HepG2 (cell line): Measurements from ENCODE around the gene C9orf78. TPM values are rescaled to one million over a fixed set of nuclear protein-coding genes. Genes with fewer than 3 reads are reported as not detected.
A peak's percentile ranks its signal among the peaks of the same experiment; 100 is the strongest.

Experiments
- AKAP8 ChIP-seq: sonication (generic); formaldehyde crosslinking; IDR thresholded peaks from 2 replicates; pipeline ENCODE4 v1.5.1; 2020; ENCODE audit warnings: mild to moderate bottlenecking, missing genetic modification reagents
- CENPX ChIP-seq: sonication (generic); formaldehyde crosslinking; IDR thresholded peaks from 2 replicates; pipeline ENCODE4 v1.9.0; 2021; ENCODE audit warnings: mild to moderate bottlenecking, missing genetic modification reagents, moderate library complexity
- ETV6 ChIP-seq: sonication (generic); formaldehyde crosslinking; conservative IDR thresholded peaks from 2 replicates; pipeline ENCODE4 v1.4.0; 2020; ENCODE audit warnings: missing genetic modification reagents
- FOXA3 ChIP-seq: IDR thresholded peaks from 2 replicates; pipeline ENCODE4 v1.6.1; 2016; ENCODE audit warnings: missing genetic modification reagents, missing compliant biosample characterization
- GPN1 ChIP-seq: sonication (generic); formaldehyde crosslinking; IDR thresholded peaks from 2 replicates; pipeline ENCODE4 v1.5.1; 2020; ENCODE audit warnings: missing genetic modification reagents, borderline replicate concordance
- GTF3A ChIP-seq: sonication (generic); formaldehyde crosslinking; conservative IDR thresholded peaks from 2 replicates; pipeline ENCODE4 v1.4.0; 2020; ENCODE audit warnings: mild to moderate bottlenecking, missing genetic modification reagents
- HNF4A ChIP-seq: sonication (generic); formaldehyde crosslinking; IDR thresholded peaks from 2 replicates; pipeline ENCODE4 v1.4.0; 2020; ENCODE audit warnings: missing genetic modification reagents
- ISX ChIP-seq: sonication (generic); formaldehyde crosslinking; conservative IDR thresholded peaks from 2 replicates; pipeline ENCODE4 v1.5.0; 2020; ENCODE audit warnings: missing genetic modification reagents
- MLLT10 ChIP-seq: sonication (generic); formaldehyde crosslinking; IDR thresholded peaks from 2 replicates; pipeline ENCODE4 v1.4.0; 2020; ENCODE audit warnings: missing genetic modification reagents
- U2AF2 ChIP-seq: fragments of 200-400 bp; formaldehyde crosslinking; IDR thresholded peaks from 2 replicates; pipeline ENCODE4 v1.6.1; 2017; ENCODE audit warnings: low read depth, mild to moderate bottlenecking, low read length
- ZNF17 ChIP-seq: sonication (generic); formaldehyde crosslinking; IDR thresholded peaks from 2 replicates; pipeline ENCODE4 v1.5.0; 2020; ENCODE audit warnings: mild to moderate bottlenecking, missing genetic modification reagents
- ZNF207 ChIP-seq: fragments of 450-650 bp; IDR thresholded peaks from 2 replicates; pipeline ENCODE4 v1.6.1; 2016; ENCODE audit warnings: antibody characterized with exemption, borderline replicate concordance
- ZNF234 ChIP-seq: sonication (generic); formaldehyde crosslinking; conservative IDR thresholded peaks from 2 replicates; pipeline ENCODE4 v1.5.1; 2020; ENCODE audit warnings: mild to moderate bottlenecking, missing genetic modification reagents
- ZNF335 ChIP-seq: sonication (generic); formaldehyde crosslinking; IDR thresholded peaks from 2 replicates; pipeline ENCODE4 v1.4.0; 2020; ENCODE audit warnings: missing genetic modification reagents
- ZNF589 ChIP-seq: sonication (generic); formaldehyde crosslinking; conservative IDR thresholded peaks from 2 replicates; pipeline ENCODE4 v1.8.0; 2022; ENCODE audit warnings: mild to moderate bottlenecking, moderate library complexity, missing genetic modification reagents
- ZSCAN30 ChIP-seq: sonication (generic); formaldehyde crosslinking; IDR thresholded peaks from 2 replicates; pipeline ENCODE4 v1.5.0; 2020; ENCODE audit warnings: mild to moderate bottlenecking, missing genetic modification reagents
- polyA plus RNA-seq, 8 experiments: library from polyadenylated mRNA; depleted of rRNA in 3 of 8; stranded (reverse) in 7 of 8; unstranded in 1 of 8; fragments of >200 nt; fragmentation: Illumina TruSeq in 4 of 8; extraction: Trizol in 4 of 8; gene quantifications; 2 replicates each; pipeline versions ENCODE4 v1.2.1 to v1.2.3, GENCODE V29; 2011 to 2016; ENCODE audit warnings: low read depth in 4 of 8, missing spikeins in 1 of 8, mixed read lengths in 1 of 8; ENCODE audit not compliant: insufficient read depth in 1 of 8
- total RNA-seq, 5 experiments: library from RNA; depleted of rRNA; stranded (reverse); fragments of >200 nt; fragmentation: Illumina TruSeq; extraction: Trizol; gene quantifications; 2 replicates each; pipeline ENCODE4 v1.2.3, GENCODE V29; 2016; ENCODE audit warnings: low read depth in 1 of 5
- TF ChIP-seq, protein P1 (sequence below): sonication (generic); formaldehyde crosslinking; IDR thresholded peaks from 2 replicates; pipeline ENCODE4 v1.4.0; 2020; ENCODE audit warnings: missing genetic modification reagents
- TF ChIP-seq, protein P2 (sequence below): sonication (generic); formaldehyde crosslinking; IDR thresholded peaks from 2 replicates; pipeline ENCODE4 v1.9.0; 2021; ENCODE audit warnings: missing genetic modification reagents, borderline replicate concordance
- TF ChIP-seq, protein P3 (sequence below): sonication (generic); formaldehyde crosslinking; IDR thresholded peaks from 2 replicates; pipeline ENCODE4 v1.5.0; 2020; ENCODE audit warnings: missing genetic modification reagents, mild to moderate bottlenecking, borderline replicate concordance
- TF ChIP-seq, protein P4 (sequence below): sonication (generic); formaldehyde crosslinking; IDR thresholded peaks from 2 replicates; pipeline ENCODE4 v1.9.0; 2021; ENCODE audit warnings: mild to moderate bottlenecking, missing genetic modification reagents

Gene C9orf78
- total and polyA plus RNA-seq, 2 of the 13 experiments (the other 11 are each of a cell fraction or from before 2014, with no cell fraction given): 18.4 to 35.5 TPM

DNA sequence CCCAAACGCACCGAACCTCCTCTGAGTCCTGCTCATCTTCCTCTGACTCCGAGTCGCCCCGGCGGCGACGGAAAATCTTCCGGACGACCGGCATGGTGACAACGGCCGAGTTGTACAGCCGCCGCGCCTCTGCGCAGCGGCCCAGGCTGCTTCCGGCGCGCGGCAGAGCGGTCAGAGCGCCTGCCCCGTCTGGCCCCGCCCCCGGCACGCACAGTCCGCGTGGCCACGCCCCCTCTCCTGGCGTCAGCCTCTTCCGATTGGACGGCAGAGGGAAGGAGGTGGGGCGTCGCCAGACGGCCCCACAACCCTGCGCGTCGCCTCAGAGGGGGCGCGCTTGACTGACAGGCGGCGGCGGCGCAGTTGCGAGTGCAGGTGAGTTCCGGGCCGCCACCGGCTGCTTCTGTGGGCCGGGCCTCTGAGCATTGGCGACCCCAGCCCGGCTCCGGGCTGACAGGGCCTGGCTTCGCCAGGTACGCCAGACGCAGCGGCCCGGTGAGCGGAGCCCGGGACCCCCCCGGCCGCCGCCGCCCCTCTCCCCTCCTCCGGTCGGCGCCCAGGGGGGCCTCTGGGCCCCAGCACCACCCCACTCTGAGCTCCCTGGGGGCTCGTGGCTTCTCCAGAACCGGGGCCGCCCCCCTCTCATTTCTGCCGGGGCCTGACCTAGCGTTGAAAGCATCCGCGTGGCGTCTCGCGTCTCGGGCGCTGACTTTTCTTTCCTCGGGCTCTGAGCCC, at the start of gene C9orf78, which contains the start of gene USP20 (continued):
- TF ChIP-seq, protein P1, sequence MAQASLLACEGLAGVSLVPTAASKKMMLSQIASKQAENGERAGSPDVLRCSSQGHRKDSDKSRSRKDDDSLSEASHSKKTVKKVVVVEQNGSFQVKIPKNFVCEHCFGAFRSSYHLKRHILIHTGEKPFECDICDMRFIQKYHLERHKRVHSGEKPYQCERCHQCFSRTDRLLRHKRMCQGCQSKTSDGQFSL (CRISPR knock-in tag): 0 out of 2 replicates have a peak, but pooled peaks have one; percentile 32
- no peak for TF ChIP-seq ZNF234 (CRISPR knock-in tag)
- no peak for TF ChIP-seq GPN1 (CRISPR knock-in tag)
- TF ChIP-seq FOXA3 (CRISPR knock-in tag): peak; percentile 27; the same call in 1 of the 2 replicates
- no peak for TF ChIP-seq ZNF589 (CRISPR knock-in tag)
- TF ChIP-seq AKAP8 (CRISPR knock-in tag): no peak
- no peak for TF ChIP-seq CENPX (CRISPR knock-in tag)
- TF ChIP-seq GTF3A (CRISPR knock-in tag): no peak
- no peak for TF ChIP-seq ZNF17 (CRISPR knock-in tag)
- no peak for TF ChIP-seq ZSCAN30
- TF ChIP-seq, protein P2, sequence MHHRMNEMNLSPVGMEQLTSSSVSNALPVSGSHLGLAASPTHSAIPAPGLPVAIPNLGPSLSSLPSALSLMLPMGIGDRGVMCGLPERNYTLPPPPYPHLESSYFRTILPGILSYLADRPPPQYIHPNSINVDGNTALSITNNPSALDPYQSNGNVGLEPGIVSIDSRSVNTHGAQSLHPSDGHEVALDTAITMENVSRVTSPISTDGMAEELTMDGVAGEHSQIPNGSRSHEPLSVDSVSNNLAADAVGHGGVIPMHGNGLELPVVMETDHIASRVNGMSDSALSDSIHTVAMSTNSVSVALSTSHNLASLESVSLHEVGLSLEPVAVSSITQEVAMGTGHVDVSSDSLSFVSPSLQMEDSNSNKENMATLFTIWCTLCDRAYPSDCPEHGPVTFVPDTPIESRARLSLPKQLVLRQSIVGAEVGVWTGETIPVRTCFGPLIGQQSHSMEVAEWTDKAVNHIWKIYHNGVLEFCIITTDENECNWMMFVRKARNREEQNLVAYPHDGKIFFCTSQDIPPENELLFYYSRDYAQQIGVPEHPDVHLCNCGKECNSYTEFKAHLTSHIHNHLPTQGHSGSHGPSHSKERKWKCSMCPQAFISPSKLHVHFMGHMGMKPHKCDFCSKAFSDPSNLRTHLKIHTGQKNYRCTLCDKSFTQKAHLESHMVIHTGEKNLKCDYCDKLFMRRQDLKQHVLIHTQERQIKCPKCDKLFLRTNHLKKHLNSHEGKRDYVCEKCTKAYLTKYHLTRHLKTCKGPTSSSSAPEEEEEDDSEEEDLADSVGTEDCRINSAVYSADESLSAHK (CRISPR knock-in tag): no peak
- no peak for TF ChIP-seq ZNF207
- TF ChIP-seq, protein P3, sequence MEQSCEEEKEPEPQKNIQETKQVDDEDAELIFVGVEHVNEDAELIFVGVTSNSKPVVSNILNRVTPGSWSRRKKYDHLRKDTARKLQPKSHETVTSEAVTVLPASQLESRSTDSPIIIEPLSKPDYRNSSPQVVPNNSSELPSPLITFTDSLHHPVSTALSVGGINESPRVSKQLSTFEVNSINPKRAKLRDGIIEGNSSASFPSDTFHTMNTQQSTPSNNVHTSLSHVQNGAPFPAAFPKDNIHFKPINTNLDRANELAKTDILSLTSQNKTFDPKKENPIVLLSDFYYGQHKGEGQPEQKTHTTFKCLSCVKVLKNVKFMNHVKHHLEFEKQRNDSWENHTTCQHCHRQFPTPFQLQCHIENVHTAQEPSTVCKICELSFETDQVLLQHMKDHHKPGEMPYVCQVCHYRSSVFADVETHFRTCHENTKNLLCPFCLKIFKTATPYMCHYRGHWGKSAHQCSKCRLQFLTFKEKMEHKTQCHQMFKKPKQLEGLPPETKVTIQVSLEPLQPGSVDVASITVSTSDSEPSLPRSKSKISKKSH (CRISPR knock-in tag): no peak
- TF ChIP-seq U2AF2: no peak
- TF ChIP-seq, protein P4, sequence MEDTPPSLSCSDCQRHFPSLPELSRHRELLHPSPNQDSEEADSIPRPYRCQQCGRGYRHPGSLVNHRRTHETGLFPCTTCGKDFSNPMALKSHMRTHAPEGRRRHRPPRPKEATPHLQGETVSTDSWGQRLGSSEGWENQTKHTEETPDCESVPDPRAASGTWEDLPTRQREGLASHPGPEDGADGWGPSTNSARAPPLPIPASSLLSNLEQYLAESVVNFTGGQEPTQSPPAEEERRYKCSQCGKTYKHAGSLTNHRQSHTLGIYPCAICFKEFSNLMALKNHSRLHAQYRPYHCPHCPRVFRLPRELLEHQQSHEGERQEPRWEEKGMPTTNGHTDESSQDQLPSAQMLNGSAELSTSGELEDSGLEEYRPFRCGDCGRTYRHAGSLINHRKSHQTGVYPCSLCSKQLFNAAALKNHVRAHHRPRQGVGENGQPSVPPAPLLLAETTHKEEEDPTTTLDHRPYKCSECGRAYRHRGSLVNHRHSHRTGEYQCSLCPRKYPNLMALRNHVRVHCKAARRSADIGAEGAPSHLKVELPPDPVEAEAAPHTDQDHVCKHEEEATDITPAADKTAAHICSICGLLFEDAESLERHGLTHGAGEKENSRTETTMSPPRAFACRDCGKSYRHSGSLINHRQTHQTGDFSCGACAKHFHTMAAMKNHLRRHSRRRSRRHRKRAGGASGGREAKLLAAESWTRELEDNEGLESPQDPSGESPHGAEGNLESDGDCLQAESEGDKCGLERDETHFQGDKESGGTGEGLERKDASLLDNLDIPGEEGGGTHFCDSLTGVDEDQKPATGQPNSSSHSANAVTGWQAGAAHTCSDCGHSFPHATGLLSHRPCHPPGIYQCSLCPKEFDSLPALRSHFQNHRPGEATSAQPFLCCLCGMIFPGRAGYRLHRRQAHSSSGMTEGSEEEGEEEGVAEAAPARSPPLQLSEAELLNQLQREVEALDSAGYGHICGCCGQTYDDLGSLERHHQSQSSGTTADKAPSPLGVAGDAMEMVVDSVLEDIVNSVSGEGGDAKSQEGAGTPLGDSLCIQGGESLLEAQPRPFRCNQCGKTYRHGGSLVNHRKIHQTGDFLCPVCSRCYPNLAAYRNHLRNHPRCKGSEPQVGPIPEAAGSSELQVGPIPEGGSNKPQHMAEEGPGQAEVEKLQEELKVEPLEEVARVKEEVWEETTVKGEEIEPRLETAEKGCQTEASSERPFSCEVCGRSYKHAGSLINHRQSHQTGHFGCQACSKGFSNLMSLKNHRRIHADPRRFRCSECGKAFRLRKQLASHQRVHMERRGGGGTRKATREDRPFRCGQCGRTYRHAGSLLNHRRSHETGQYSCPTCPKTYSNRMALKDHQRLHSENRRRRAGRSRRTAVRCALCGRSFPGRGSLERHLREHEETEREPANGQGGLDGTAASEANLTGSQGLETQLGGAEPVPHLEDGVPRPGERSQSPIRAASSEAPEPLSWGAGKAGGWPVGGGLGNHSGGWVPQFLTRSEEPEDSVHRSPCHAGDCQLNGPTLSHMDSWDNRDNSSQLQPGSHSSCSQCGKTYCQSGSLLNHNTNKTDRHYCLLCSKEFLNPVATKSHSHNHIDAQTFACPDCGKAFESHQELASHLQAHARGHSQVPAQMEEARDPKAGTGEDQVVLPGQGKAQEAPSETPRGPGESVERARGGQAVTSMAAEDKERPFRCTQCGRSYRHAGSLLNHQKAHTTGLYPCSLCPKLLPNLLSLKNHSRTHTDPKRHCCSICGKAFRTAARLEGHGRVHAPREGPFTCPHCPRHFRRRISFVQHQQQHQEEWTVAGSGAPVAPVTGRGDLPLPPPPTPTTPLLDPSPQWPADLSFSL (CRISPR knock-in tag): no peak
- TF ChIP-seq MLLT10 (CRISPR knock-in tag): no peak
- TF ChIP-seq ZNF335 (CRISPR knock-in tag): peak; percentile 31; the same call in 1 of the 2 replicates
- TF ChIP-seq ISX (CRISPR knock-in tag): no peak
- no peak for TF ChIP-seq HNF4A
- TF ChIP-seq ETV6 (CRISPR knock-in tag): no peak
